ENCODE measurements around the gene MEAK7. TPM values are rescaled to one million over a fixed set of nuclear protein-coding genes. Genes with fewer than 3 reads are reported as not detected.

The MEAK7 gene
- total and polyA plus RNA-seq, 2 of the 8 experiments (the other 6 are each of a cell fraction or from before 2014, with no cell fraction given), result 9.6 to 19.6 TPM

DNA sequence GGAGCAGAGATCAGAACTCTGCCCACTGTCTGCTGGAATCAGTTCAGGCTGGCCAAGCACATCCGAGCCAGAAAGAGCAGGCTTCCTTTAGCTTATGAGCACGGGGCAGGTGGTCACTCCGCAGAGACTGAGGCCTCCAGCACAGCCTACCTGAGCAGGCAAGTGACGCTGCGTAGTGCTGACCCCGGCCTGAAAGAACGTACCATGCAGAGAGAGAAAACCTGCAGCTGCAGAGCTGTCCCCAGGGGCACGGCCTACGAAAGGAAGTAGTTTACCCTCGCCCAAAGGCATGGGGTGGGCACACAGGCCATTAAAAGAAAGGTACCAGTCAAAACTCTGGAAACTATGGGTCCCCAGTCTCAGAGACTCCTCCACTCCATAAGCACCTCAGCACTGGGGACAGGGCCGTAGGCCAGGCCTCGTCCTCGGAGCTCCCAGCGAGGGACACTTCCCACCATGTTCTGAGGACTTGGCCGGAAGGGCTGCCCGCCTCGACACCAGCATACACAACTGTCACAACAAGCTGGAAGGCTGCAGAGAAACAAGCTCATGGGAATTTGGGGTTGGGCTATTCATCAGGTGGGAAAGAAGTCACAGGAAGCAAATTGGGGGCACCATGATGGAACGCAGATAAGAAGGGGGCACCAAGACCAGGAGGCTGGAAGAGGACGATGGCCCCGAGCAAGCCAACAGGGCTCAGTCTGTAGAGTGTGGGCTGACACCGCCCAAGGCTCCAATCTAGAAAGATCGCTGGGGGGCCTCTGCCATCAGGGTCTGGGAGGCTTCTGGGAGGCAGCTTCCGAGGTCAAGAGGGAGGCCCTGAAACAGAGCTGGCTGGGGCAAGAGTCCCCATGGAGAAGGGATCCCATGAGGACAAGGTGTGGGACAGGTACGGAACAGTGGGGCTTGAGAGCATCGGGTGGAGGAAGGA, 21.2 kb downstream of the MEAK7 start:
- H2BK15ac ChIP-seq (ENCODE audit: low read length), result no peak overlapping the region
- H4K91ac ChIP-seq (replicated peaks; ENCODE audit: insufficient read length, low read length), result no peak overlapping the region
- no peaks in the 10 kb centered on the region for H3K4me1 ChIP-seq (replicated peaks in 1 of 4; ENCODE audit: control insufficient read depth in 3 of 4, insufficient read depth in 4 of 4, low read length in 3 of 4)
- CTCF ChIA-PET (ENCODE audit: partially characterized antibody), result interaction anchor here (0.8 to 5.0 kb wide), 42 partner anchors 8 to 526 kb away, joined by 3 to 66 read pairs (median 4); no protein-coding TSS in a partner anchor
- H3K4ac ChIP-seq (replicated peaks; ENCODE audit: insufficient read length, low read depth, low read length), result no peak overlapping the region
- no peak overlapping the region for H2BK5ac ChIP-seq (ENCODE audit: low read depth, low read length)
- FAIRE-seq, result no peak
- POLR2A ChIA-PET (ENCODE audit: partially characterized antibody), result no interaction called here
- H4K8ac ChIP-seq (ENCODE audit: extremely low read depth, insufficient read depth, low read length), result no peak overlapping the region
- no peaks in the 10 kb centered on the region for H3K27me3 ChIP-seq (replicated peaks in 1 of 4; ENCODE audit: control insufficient read depth in 3 of 4, extremely low read depth in 1 of 4, insufficient read depth in 3 of 4, low read length in 3 of 4)
- H3K4me3 ChIP-seq (ENCODE audit: extremely low read depth in 1 of 4, insufficient read depth in 2 of 4, low read depth in 3 of 4, low read length in 4 of 4), result no peak overlapping the region
- no peak overlapping the region for H3K9ac ChIP-seq (replicated peaks in 1 of 4; ENCODE audit: extremely low read depth in 1 of 4, low read depth in 3 of 4, low read length in 3 of 4)
- H2AFZ ChIP-seq (ENCODE audit: low read length), result no peak overlapping the region
- H3K4me2 ChIP-seq (ENCODE audit: insufficient read depth in 1 of 2, low read depth in 2 of 2, low read length in 2 of 2), result no peak overlapping the region
- 87% methylated on average over 25 of the region's 25 CpGs; no CpG with 5 or more reads in 1 of the 2 experiments for WGBS, 2 experiments (ENCODE audit: extremely low coverage in 1 of 2, insufficient coverage in 1 of 2, insufficient read length in 1 of 2, insufficient replicate concordance in 2 of 2, low coverage in 1 of 2, low lambda C conversion rate in 2 of 2, missing lambda C conversion rate in 1 of 2)
- DNase-seq (ENCODE audit: low read depth in 1 of 2, low spot score in 2 of 2), result peak in 1 of 2 experiments; percentile 31
- H3K14ac ChIP-seq (ENCODE audit: insufficient read length), result no peak overlapping the region
- H3K56ac ChIP-seq (replicated peaks; ENCODE audit: insufficient read length, low read depth, low read length), result no peak overlapping the region
- H4K20me1 ChIP-seq (replicated peaks in 1 of 2; ENCODE audit: control insufficient read depth in 1 of 2, insufficient read depth in 2 of 2, low read length in 2 of 2), result peaks cover 0 to 4% of the 10 kb centered on the region in 2 experiments
- no peak overlapping the region for H2BK20ac ChIP-seq (ENCODE audit: low read length)
- H3K23ac ChIP-seq (ENCODE audit: insufficient read length), result no peak overlapping the region
- no peak overlapping the region for H3K18ac ChIP-seq (ENCODE audit: extremely low read depth, low read length)
- no peaks in the 10 kb centered on the region; a peak in 1 of 8 replicates for H3K36me3 ChIP-seq (ENCODE audit: control insufficient read depth in 2 of 4, insufficient read depth in 4 of 4, low read length in 3 of 4)
- H3K23me2 ChIP-seq (ENCODE audit: low read depth, low read length), result no peaks in the 10 kb centered on the region
- no peak for TF ChIP-seq TAF7 (optimal IDR thresholded peaks at IDR 0.05; ENCODE audit: borderline replicate concordance, low read depth, low read length)
- H3K79me1 ChIP-seq (ENCODE audit: low read depth, low read length), result no peaks in the 10 kb centered on the region
- H4K5ac ChIP-seq (ENCODE audit: insufficient read length, low read depth, low read length), result no peak overlapping the region
- no peak overlapping the region for H2AK5ac ChIP-seq (ENCODE audit: low read depth, low read length)
- H2BK12ac ChIP-seq (ENCODE audit: low read depth, low read length), result no peak overlapping the region
- H3K27ac ChIP-seq (ENCODE audit: low read depth, low read length), result no peak overlapping the region; the same call in 1 of the 2 replicates
- no peaks in the 10 kb centered on the region for H3K9me3 ChIP-seq (ENCODE audit: insufficient read depth in 2 of 2, low read depth in 1 of 2, low read length in 1 of 2)
- no peak overlapping the region for H2BK120ac ChIP-seq (replicated peaks; ENCODE audit: low read depth, low read length)
- H3K79me2 ChIP-seq (ENCODE audit: control insufficient read depth in 1 of 2, insufficient read depth in 2 of 2, low read length in 2 of 2), result no peaks in the 10 kb centered on the region
